Immature natural killer cell (primary cell): Measurements from ENCODE around the gene SLIT3. TPM values are rescaled to one million over a fixed set of nuclear protein-coding genes. Genes with fewer than 3 reads are reported as not detected.

Experiments
- DNase-seq, 3 donors: peaks; one replicate each; pipeline ENCODE4 v3.0.0; 2022; ENCODE audit warnings: mixed read lengths in 1 of 3
- H3K27ac Mint-ChIP-seq, 6 donors: one replicate each; pipeline ENCODE4 v1.8.0; 2020; ENCODE audit warnings: mixed read lengths in 6 of 6, mild to moderate bottlenecking in 5 of 6, inconsistent platforms in 4 of 6, moderate library complexity in 3 of 6
- H3K27me3 Mint-ChIP-seq, 3 donors: one replicate each; pipeline ENCODE4 v1.8.0; 2020 to 2021; ENCODE audit warnings: low read depth in 3 of 3, mild to moderate bottlenecking in 3 of 3, mixed read lengths in 3 of 3, moderate library complexity in 3 of 3, inconsistent platforms in 1 of 3
- H3K36me3 Mint-ChIP-seq, 3 donors: one replicate each; pipeline ENCODE4 v1.8.0; 2020; ENCODE audit warnings: mixed read lengths in 3 of 3, inconsistent platforms in 2 of 3, mild to moderate bottlenecking in 2 of 3
- H3K4me1 Mint-ChIP-seq, 2 donors: one replicate each; pipeline ENCODE4 v1.8.0; 2020; ENCODE audit warnings: inconsistent platforms in 2 of 2, mild to moderate bottlenecking in 2 of 2, mixed read lengths in 2 of 2, moderate library complexity in 1 of 2
- H3K4me3 Mint-ChIP-seq, 5 donors: one replicate each; pipeline ENCODE4 v1.8.0; 2020; ENCODE audit warnings: mild to moderate bottlenecking in 5 of 5, mixed read lengths in 5 of 5, inconsistent platforms in 3 of 5, moderate library complexity in 3 of 5
- H3K9me3 Mint-ChIP-seq, 6 donors: one replicate each; pipeline ENCODE4 v1.8.0; 2020; ENCODE audit warnings: mild to moderate bottlenecking in 6 of 6, mixed read lengths in 6 of 6, inconsistent platforms in 4 of 6, moderate library complexity in 3 of 6
- polyA plus RNA-seq, 3 donors: library from polyadenylated mRNA; unstranded; fragments of 300-500 nt; fragmentation: Illumina TruSeq; gene quantifications; one replicate each; pipeline ENCODE4 v1.2.3, GENCODE V29; 2021

SLIT3 gene
- polyA plus RNA-seq, 3 donors from 2014 or later: 0.47 to 0.90 TPM; not detected in 1

DNA sequence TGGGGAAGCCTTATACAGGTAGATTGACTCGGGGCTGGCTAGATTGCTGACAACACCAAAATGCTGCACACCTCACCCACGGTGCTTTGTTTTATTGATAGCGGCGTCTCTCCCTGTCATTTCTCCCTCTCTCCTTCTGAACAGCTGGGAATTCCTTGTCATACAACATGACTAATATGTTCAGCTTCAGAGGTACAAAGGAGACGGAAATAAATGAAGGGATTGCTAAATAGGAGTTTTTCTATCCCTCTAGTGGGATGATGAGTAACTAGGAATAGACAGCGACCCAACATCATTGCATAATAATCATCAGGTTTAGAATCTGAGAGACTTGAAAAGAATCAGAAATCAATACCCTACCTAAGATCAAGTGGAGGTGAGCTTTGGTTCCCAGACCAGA is 384.1 kb downstream of the SLIT3 start:
- Mint-ChIP-seq H3K27ac (no peak overlapping the region), H3K9me3 (no peaks in the 10 kb centered on the region)

DNA sequence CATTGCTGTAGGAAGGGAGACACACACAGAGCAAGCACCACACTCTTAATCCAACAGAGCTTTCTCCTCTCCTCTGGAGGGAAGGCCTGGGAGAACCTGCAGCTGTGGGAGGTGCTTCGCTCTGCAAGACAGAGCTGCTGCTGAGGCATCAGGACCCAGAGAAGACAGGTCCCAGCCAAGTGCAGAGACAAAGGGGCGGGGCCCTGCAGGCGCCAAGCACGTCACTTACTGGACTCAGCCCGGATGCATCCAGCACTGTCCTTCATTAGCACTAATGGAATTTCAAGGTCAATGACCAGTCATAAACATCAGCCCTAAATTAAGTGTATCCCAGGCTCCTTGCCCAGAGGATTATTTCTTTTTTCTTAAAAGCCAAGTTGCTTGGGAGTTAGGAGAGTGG is 384.7 kb downstream of the SLIT3 start:
- H3K4me1 Mint-ChIP-seq: peaks cover 0 to 9% of the 10 kb centered on the region in 2 donors
- H3K4me3 Mint-ChIP-seq: no peak overlapping the region
- no peak overlapping the region for H3K27ac Mint-ChIP-seq
- H3K36me3 Mint-ChIP-seq: no peaks in the 10 kb centered on the region
- no peaks in the 10 kb centered on the region for H3K9me3 Mint-ChIP-seq
- H3K27me3 Mint-ChIP-seq: peaks cover 8 to 14% (median 9%) of the 10 kb centered on the region in 3 donors
- DNase-seq: no peak

More for the DNA sequence above, 384.1 kb downstream of the SLIT3 start:
- no peaks in the 10 kb centered on the region for H3K36me3 Mint-ChIP-seq
- DNase-seq: no peak
- H3K4me3 Mint-ChIP-seq: no peak overlapping the region
- peaks cover 8 to 17% (median 13%) of the 10 kb centered on the region in 3 donors for H3K27me3 Mint-ChIP-seq
- H3K4me1 Mint-ChIP-seq: peaks cover 0 to 9% of the 10 kb centered on the region in 2 donors

DNA sequence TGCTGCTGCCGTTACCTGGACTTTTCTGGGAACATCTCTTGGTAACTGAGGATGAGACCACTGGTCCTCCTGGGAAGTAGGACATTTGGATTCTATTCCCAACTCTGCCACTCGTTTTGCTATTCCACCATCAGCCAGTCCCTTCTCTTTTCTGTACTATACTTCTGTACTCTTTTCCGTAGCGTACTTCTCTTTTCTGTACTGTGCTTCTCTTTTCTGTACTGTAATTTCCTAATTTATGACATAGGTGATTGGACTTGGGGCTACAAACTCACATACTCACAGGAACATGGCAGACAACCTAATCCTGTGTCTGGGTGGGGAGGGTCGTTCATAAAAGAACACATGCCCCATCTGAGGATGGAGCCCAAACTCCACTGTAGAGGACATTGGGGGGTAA is 386.4 kb downstream of the SLIT3 start:
- H3K27ac Mint-ChIP-seq: no peak overlapping the region
- H3K36me3 Mint-ChIP-seq: no peaks in the 10 kb centered on the region
- no peaks in the 10 kb centered on the region for H3K9me3 Mint-ChIP-seq
- no peak for DNase-seq
- H3K27me3 Mint-ChIP-seq: peaks cover 3 to 9% (median 7%) of the 10 kb centered on the region in 3 donors
- H3K4me3 Mint-ChIP-seq: no peak overlapping the region
- no peaks in the 10 kb centered on the region for H3K4me1 Mint-ChIP-seq

DNA sequence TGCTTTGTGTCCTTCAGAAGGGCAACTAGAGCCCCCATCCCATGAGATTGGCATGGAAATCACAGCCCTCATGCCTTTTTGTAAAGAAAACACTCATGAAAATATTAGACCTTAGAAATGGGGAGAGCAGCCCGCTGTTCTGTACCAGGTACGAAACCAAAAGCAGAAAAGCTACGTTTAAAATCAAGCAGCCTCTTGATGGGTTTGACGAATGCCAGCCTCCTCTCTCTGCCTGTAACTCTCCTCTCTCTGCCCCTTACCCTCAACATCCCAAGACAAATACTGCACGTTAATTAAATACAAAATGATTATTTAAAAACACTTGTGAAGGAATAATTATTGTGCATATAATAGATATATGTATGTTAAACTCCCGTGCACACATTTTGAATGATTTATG is 390.1 kb downstream of the SLIT3 start:
- Mint-ChIP-seq H3K4me3 (no peak overlapping the region), H3K9me3 (no peaks in the 10 kb centered on the region), H3K27me3 (peaks cover 0 to 5% (median 3%) of the 10 kb centered on the region in 3 donors), H3K4me1 (no peaks in the 10 kb centered on the region), H3K36me3 (no peaks in the 10 kb centered on the region), H3K27ac (no peak overlapping the region)
- DNase-seq: no peak

DNA sequence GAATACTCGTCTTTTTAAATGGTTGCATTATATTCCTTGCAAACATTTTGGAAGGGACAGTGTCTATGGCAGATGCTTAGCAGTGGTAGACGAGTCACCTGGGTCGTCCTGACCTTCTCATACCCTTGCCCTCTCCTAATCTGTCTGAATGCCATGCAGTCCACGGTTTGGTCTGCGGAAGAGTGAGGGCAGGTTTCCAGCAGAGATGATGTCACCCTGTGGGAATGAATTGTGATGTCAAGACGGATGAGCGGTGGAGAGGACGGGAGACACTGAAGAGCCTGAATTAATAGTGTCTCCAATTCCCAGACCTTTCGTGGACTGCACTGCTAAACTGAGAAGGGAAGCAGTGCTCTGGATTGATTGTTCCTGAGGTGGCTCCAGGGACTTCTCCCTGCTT is 392.7 kb downstream of the SLIT3 start:
- DNase-seq: no peak
- H3K27ac Mint-ChIP-seq: no peak overlapping the region
- no peaks in the 10 kb centered on the region for H3K36me3 Mint-ChIP-seq
- H3K27me3 Mint-ChIP-seq: peaks cover 0 to 7% (median 3%) of the 10 kb centered on the region in 3 donors
- H3K4me1 Mint-ChIP-seq: no peaks in the 10 kb centered on the region
- no peak overlapping the region for H3K4me3 Mint-ChIP-seq
- H3K9me3 Mint-ChIP-seq: no peaks in the 10 kb centered on the region

DNA sequence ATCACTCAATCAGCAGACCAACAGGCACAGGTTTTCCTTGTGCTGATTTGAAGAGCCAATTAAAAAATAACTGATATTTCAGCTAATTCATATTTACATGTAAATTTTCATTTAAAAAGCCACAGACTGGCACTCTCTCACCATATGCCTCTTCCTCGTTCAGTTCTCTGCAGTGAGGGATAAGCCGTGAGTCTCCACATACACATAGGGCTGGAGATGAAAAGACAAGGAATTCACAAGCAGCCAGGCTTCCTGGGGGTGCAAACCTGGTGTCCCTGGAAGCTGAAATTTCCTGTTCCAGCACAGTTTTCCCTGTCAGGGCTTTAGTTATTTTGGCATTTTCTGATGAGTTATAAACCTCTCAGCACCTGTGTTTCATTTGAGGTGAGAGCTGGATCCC is 397.9 kb downstream of the SLIT3 start:
- H3K27ac Mint-ChIP-seq: no peak overlapping the region
- peaks cover 0 to 2% (median 0%) of the 10 kb centered on the region in 3 donors for H3K27me3 Mint-ChIP-seq
- H3K36me3 Mint-ChIP-seq: no peaks in the 10 kb centered on the region
- no peaks in the 10 kb centered on the region for H3K9me3 Mint-ChIP-seq
- no peak for DNase-seq
- no peak overlapping the region for H3K4me3 Mint-ChIP-seq
- peaks cover 23 to 50% of the 10 kb centered on the region in 2 donors for H3K4me1 Mint-ChIP-seq

DNA sequence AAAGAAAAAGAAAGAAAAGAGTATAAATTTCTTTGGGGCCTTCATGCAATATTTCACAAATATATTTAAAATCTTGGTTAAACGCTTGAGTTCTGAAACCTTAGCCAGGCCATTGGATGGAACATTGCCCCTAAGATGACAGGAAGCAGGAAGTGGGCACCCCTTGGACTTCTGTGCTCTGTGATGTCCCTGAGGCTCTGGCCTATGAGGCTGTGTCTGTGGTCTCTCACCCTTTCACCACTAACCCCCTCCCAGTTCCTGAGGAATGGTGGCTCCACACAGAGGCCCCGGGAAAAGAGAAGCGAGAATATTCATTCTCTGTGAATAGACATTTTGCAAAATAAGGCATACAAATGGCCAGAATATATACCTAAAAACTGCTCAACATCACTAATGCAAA is 401.3 kb downstream of the SLIT3 start:
- Mint-ChIP-seq H3K9me3 (no peaks in the 10 kb centered on the region), H3K36me3 (no peaks in the 10 kb centered on the region), H3K4me3 (peak overlapping the region; percentile 55 to 81 (median 76)), H3K4me1 (peaks cover 23 to 84% of the 10 kb centered on the region in 2 donors), H3K27ac (peak overlapping the region; percentile 41 to 88 (median 72)), H3K27me3 (peaks cover 0 to 7% (median 2%) of the 10 kb centered on the region in 3 donors)
- DNase-seq: peak; percentile 31 to 46 (median 36)

DNA sequence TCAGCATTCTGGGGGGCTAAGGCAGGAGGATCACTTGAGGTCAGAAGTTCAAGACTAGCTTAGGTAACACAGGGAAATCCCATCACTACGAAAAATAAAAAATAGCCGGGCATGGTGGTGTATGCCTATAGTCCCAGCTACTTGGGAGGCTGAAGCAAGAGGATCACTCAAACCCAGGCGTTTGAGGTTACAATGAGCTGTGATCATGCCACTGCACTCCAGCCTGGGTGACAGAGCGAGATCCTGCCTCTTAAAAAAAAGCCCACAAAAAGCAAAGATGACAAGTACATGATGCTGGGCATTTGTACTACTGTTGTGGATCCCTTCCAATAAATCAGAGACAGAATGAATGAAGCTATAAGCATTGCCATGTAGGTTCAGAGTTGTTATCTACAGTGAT is 401.7 kb downstream of the SLIT3 start:
- H3K36me3 Mint-ChIP-seq: no peaks in the 10 kb centered on the region
- peak overlapping the region; percentile 55 to 88 (median 72) for H3K27ac Mint-ChIP-seq
- peaks cover 23 to 88% of the 10 kb centered on the region in 2 donors for H3K4me1 Mint-ChIP-seq
- peak in 2 of 3 donors; percentile 8 to 13 for DNase-seq
- H3K9me3 Mint-ChIP-seq: no peaks in the 10 kb centered on the region
- peak overlapping the region; percentile 55 to 81 (median 76) for H3K4me3 Mint-ChIP-seq
- H3K27me3 Mint-ChIP-seq: peaks cover 0 to 7% (median 0%) of the 10 kb centered on the region in 3 donors

DNA sequence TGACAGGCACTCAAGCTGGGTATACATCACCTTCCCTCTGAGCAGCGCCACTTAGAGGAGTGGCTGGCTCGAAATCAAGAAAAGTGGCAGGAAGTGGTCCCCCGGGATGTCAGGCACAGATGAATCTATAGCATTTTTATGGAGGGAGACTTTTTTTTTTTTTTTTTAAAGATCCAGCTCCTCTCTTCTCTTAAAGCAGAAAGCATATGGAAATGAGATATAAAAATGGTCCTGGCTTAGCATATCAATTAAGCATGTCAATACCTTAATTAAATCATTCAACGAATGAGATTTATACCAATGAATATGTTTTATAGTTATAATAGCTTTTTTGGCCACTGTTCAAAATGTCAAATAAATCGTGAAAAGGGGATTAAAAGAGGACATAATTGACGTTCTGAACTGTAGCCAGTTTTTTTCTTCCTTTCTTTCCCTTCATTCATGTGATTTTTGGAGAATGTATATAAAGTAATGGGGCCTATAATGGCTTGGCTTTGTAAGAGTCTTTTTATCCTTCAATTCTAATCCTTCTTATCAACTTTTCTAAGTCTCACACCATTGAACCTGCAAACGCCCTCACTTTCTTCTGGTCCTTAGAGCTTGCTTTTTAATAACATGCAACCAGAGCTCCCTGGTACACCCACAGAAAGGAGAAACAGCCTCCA is 402.6 kb downstream of the SLIT3 start:
- no peak for DNase-seq
- Mint-ChIP-seq H3K36me3 (no peaks in the 10 kb centered on the region), H3K4me1 (peaks cover 23 to 89% of the 10 kb centered on the region in 2 donors), H3K9me3 (no peaks in the 10 kb centered on the region), H3K27me3 (peaks cover 0 to 7% (median 0%) of the 10 kb centered on the region in 3 donors), H3K27ac (peak overlapping the region in 5 of 6 donors; percentile 59 to 88 (median 67)), H3K4me3 (peak overlapping the region in 3 of 5 donors; percentile 19 to 81 (median 76))

DNA sequence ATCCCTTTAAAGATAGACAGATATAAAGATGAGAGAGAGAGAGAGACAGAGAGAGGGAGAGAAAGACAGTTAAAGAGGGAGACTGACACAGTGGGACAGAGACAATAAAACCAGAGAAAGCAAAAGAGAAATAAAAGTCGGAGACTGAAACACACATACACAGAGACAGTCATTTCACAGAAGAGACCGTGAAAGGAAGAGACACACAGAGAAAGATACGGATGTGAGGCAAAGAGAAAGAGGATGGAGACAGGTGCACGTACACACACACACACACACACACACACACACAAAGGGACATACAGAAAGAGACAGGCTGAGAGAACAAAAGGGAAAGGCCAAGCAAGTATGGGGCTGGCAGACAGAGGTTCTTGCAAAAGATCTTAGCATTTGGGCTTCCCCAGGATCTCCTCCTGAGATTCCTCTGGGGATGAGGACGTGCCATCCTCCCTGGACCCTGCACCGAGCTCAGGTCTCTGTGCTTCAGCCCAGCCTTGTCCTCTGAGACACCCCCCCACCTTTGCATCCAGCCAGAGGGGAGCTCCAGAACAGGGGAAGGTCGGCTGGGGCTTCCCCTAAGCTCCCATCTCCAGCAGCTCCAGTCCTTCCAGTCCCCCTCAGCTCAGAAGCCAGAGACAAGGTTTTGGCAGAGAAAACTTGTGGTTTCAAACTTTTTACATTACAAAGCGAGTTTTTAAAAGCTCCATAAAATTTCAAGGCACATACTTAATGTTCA is 403.4 kb downstream of the SLIT3 start:
- Mint-ChIP-seq H3K36me3 (no peaks in the 10 kb centered on the region), H3K27ac (peak overlapping the region in 5 of 6 donors; percentile 55 to 86 (median 67)), H3K27me3 (peaks cover 0 to 7% (median 0%) of the 10 kb centered on the region in 3 donors), H3K9me3 (no peaks in the 10 kb centered on the region), H3K4me1 (peaks cover 21 to 84% of the 10 kb centered on the region in 2 donors), H3K4me3 (peak overlapping the region in 2 of 5 donors; percentile 12 to 59)
- no peak for DNase-seq

DNA sequence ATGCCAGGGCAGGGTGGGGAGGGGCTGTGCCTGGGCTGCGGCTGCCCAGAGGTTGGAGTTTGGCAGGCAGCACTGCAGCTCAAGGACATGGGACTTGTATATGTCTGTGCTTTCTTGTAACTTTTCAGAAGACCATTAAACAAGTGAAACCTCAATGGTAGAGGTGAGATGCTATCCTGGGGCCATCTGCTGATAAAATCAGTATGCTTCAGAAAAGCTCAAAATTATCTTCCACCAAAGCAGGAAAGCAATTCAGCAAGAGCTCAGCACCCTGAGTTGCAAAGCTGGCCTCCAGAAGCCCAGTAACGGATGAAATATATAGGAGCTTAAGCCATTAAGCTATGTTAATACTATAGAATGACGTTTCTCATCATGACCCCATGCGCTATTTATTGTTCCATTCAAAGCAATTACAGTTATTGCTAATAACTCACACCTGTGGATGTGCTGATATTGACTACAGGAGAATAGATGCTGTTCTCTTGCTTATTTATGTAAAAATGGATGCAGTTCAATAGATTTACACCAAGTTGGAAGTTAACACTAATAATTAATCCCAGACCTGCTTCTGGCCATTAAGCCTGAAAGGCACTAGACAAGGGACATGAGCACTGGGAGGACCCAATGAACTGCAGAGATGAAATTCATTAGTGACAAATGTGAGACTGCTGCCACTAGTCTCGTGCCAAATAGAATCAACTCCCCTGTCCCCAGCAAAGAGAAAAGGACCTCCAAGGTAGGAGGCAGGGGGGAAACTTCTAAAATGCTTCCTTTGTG is 405.5 kb downstream of the SLIT3 start:
- H3K27me3 Mint-ChIP-seq: peaks cover 0 to 7% (median 0%) of the 10 kb centered on the region in 3 donors
- H3K9me3 Mint-ChIP-seq: no peaks in the 10 kb centered on the region
- H3K27ac Mint-ChIP-seq: peak overlapping the region in 1 of 6 donors; percentile 73
- no peak for DNase-seq
- H3K4me1 Mint-ChIP-seq: peaks cover 19 to 64% of the 10 kb centered on the region in 2 donors
- H3K4me3 Mint-ChIP-seq: peak overlapping the region in 1 of 5 donors; percentile 15
- no peaks in the 10 kb centered on the region for H3K36me3 Mint-ChIP-seq

DNA sequence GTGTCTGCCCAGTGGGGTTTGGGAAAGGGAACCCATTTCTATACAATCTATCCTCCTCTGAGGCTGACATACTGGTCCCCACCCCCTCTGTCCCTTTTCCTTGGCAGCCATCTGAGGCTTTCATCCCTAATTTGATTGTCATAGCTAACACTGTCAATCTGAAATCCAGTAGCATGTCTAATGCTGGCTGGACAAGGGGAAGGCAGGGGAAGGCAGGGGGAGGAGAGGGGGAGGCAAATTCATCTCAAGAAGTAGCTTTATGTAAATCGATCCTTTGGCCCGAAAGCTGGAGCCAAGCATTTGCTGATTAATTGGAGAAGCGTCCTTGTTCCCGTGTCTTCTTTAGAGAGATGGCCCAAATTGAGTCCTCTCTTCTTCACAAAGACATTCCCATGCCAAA is 407.7 kb downstream of the SLIT3 start:
- Mint-ChIP-seq H3K4me1 (peaks cover 2 to 42% of the 10 kb centered on the region in 2 donors), H3K4me3 (no peak overlapping the region), H3K9me3 (no peaks in the 10 kb centered on the region), H3K27me3 (peaks cover 0 to 10% (median 0%) of the 10 kb centered on the region in 3 donors), H3K36me3 (no peaks in the 10 kb centered on the region), H3K27ac (no peak overlapping the region)
- DNase-seq: no peak

DNA sequence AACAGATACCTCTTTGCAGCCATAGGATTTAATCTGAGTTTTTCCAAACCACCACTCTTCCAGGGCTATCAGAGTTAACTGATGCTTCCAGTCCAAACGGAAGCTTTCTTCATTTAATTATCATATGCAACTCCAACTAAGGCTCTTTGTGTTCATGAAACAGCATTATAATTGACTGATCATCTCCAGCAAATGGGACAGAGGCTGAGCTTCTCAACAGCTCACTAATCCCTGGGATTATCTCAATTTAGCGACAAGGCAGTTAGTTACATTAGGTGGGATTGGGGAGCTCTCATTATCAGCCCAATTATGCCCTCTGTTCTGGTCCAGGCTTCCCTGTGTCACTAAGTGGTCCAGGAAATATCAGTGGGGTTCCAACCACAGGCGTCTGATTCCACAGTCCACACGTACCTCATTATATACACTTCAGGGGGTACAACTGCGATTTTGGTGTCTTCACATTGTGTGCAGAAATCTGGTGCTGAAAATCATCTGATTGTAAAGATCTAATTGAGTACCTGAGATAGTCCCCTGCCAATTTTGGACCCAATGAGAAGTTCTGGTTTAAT is 408.2 kb downstream of the SLIT3 start:
- no peak for DNase-seq
- peaks cover 0 to 36% of the 10 kb centered on the region in 2 donors for H3K4me1 Mint-ChIP-seq
- H3K27ac Mint-ChIP-seq: no peak overlapping the region
- no peak overlapping the region for H3K4me3 Mint-ChIP-seq
- H3K36me3 Mint-ChIP-seq: no peaks in the 10 kb centered on the region
- no peaks in the 10 kb centered on the region for H3K9me3 Mint-ChIP-seq
- H3K27me3 Mint-ChIP-seq: peaks cover 0 to 12% (median 3%) of the 10 kb centered on the region in 3 donors
